22Rv1 (cell line): ENCODE measurements around the gene GAL3ST2.

ENCODE experiments used
- CTCF ChIP-seq: fragments of 450-650 bp; IDR thresholded peaks from 2 replicates; pipeline ENCODE4 v1.5.1; 2017; ENCODE audit warnings: mild to moderate bottlenecking
- ZFX ChIP-seq: fragments of 450-650 bp; IDR thresholded peaks from 2 replicates; pipeline ENCODE4 v1.6.1; 2017; ENCODE audit warnings: antibody characterized with exemption, borderline replicate concordance

- no peak for TF ChIP-seq CTCF
- no peak for TF ChIP-seq ZFX
Measured at GRCh38 chr2:241796610-241797138, 20.1 kb downstream of the GAL3ST2 start.
